Mucosa of descending colon (tissue), 3 donors: ENCODE results near the gene SMIM13. TPM values are rescaled to one million over a fixed set of nuclear protein-coding genes. Genes with fewer than 3 reads are reported as not detected.

Experiments
- ATAC-seq: fragments of 200-7000 bp; cut with Tn5 transposase; one replicate; pipeline ENCODE4 v1.9.1; 2020; ENCODE audit warnings: mild to moderate bottlenecking, moderate library complexity
- DNase-seq, 3 donors: peaks; one replicate each; pipeline ENCODE4 v3.0.0-alpha.2; 2020
- H3K36me3 ChIP-seq: fragments of 200-600 bp; one replicate; pipeline ENCODE4 v1.8.0; 2021; ENCODE audit warnings: low read depth, mild to moderate bottlenecking
- H3K4me1 ChIP-seq: fragments of 200-600 bp; one replicate; pipeline ENCODE4 v1.8.0; 2021; ENCODE audit warnings: low read depth, mild to moderate bottlenecking
- H3K4me3 ChIP-seq: fragments of 200-600 bp; one replicate; pipeline ENCODE4 v1.8.0; 2021; ENCODE audit warnings: mild to moderate bottlenecking
- H3K9me3 ChIP-seq: fragments of 200-600 bp; one replicate; pipeline ENCODE4 v1.8.0; 2021; ENCODE audit warnings: mild to moderate bottlenecking
- CTCF ChIP-seq: fragments of 200-600 bp; IDR thresholded peaks from one replicate; pipeline ENCODE4 v1.8.0; 2022; ENCODE audit warnings: antibody characterized with exemption, mild to moderate bottlenecking
- intact Hi-C, 2 donors: fragments of 100-400 bp; cut with DNase I in 1 of 2; cut with micrococcal nuclease in 1 of 2; formaldehyde crosslinking; loops; one replicate each; pipeline versions ENCODE4 v1.11.0 to v1.11.1; 2022; cut with DNase I, micrococcal nuclease
- total RNA-seq, 3 donors: library from RNA; stranded (reverse); fragmentation: NEBNext Ultra II Directional in 2 of 3; extraction: Animal tissue kit (Norgen Biotek cat#: 25700) in 2 of 3; gene quantifications; one replicate each; pipeline versions ENCODE4 v1.2.1 to v1.2.4, GENCODE V29; 2021 to 2023
- donor health status: DM: no; HTN: no; CAD: no; lungs with moderate emphysema.
- donor health status: DM: no; HTN: no; CAD: no.
- donor health status: DM: no; HTN: yes; CAD: no.

SMIM13 gene
- total RNA-seq, 3 donors from 2014 or later = 5.4 to 10.9 (median 5.6) TPM

GRCh38 chr6:11187301-11187700, 93.7 kb downstream of the SMIM13 start:
- Histone ChIP-seq H3K4me3 (no peak overlapping the region), H3K9me3 (no peaks in the 10 kb centered on the region), H3K36me3 (peaks cover 5% of the 10 kb centered on the region), H3K4me1 (peaks cover 7% of the 10 kb centered on the region)
- DNase-seq (no peak), ATAC-seq (no peak)
- no peak for TF ChIP-seq CTCF
- intact Hi-C loops = no loop called here

Other genes with a start within 250 kb of the SMIM13 start
- gene GCM2, start 211.8 kb upstream of the SMIM13 start, total RNA-seq = not detected
- under 1 TPM in 2 of 3 donors, not detected in 1; 0.12 to 0.57 TPM for gene SYCP2L, start 206.8 kb upstream of the SMIM13 start, total RNA-seq
- gene ELOVL2, start 49.5 kb upstream of the SMIM13 start, total RNA-seq = under 1 TPM in 2 of 3 donors, not detected in 1; 0.12 to 0.63 TPM
- gene ERVFRD-1, start 17.9 kb downstream of the SMIM13 start, total RNA-seq = under 1 TPM; 0.12 to 0.57 (median 0.19) TPM
- 10 to 100 TPM; 41.4 to 66.6 (median 62.1) TPM for gene NEDD9, start 138.8 kb downstream of the SMIM13 start, total RNA-seq